ENCODE measurements around the gene PCMTD2. TPM values are rescaled to one million over a fixed set of nuclear protein-coding genes. Genes with fewer than 3 reads are reported as not detected.

The PCMTD2 gene
- total RNA-seq, 2 experiments from 2014 or later: 68.5 to 76.5 TPM

- ChIA-PET POLR2A (interaction anchor here (0.6 to 2.0 kb wide), 9 partner anchors 13 to 1214 kb away, joined by 3 to 8 read pairs (median 3); partner anchors contain the start of genes OPRL1, PPDPF and RGS19), CTCF (interaction anchor here (1.1 to 6.2 kb wide), 2 partner anchors 31 to 171 kb away, joined by 3 to 31 read pairs; no protein-coding TSS in a partner anchor)
- Mint-ChIP-seq H3K4me3 (peak overlapping the region; percentile 85), H3K9me3 (no peaks in the 10 kb centered on the region), H3K4me1 (ENCODE audit: low read depth) (peaks cover 45% of the 10 kb centered on the region), H3K27me3 (peaks cover 5% of the 10 kb centered on the region), H3K27ac (peak overlapping the region; percentile 81), H3K36me3 (ENCODE audit: low read depth) (peaks cover 9% of the 10 kb centered on the region)
- H3K27ac ChIP-seq (ENCODE audit: low read depth in 1 of 2, low read length in 2 of 2): no peak overlapping the region
- H3K36me3 ChIP-seq (ENCODE audit: insufficient read depth, low read length): no peaks in the 10 kb centered on the region
- DNase-seq: peak in 1 of 14 experiments; percentile 14
- intact Hi-C loops (cut with DNase I, micrococcal nuclease): loop anchor here in 1 of 2 experiments (5.0 kb wide), 2 partner anchors 172 to 597 kb away; partner anchors contain the start of genes LKAAEAR1, OPRL1 and RTEL1
- peak overlapping the region; percentile 45 for H3K4me3 ChIP-seq (ENCODE audit: low read length)
- no peak for ATAC-seq (ENCODE audit: poor library complexity)
- no peaks in the 10 kb centered on the region for H3K9me3 ChIP-seq (ENCODE audit: control insufficient read depth in 1 of 2, insufficient read depth in 1 of 2, low read length in 2 of 2)
- H3K27me3 ChIP-seq (ENCODE audit: control insufficient read depth in 1 of 2, insufficient read depth in 2 of 2, low read length in 2 of 2): no peaks in the 10 kb centered on the region
- H3K4me1 ChIP-seq (ENCODE audit: insufficient read depth, low read length): peaks cover 26% of the 10 kb centered on the region
- no peak for TF ChIP-seq CTCF (IDR thresholded peaks at IDR 0.05)
Observed at GRCh38 chr20:64254571-64255360, 782 bp upstream of the PCMTD2 start.

- Histone ChIP-seq H3K27me3 (ENCODE audit: control insufficient read depth in 1 of 2, insufficient read depth in 2 of 2, low read length in 2 of 2) (no peaks in the 10 kb centered on the region), H3K4me1 (ENCODE audit: insufficient read depth, low read length) (peaks cover 42% of the 10 kb centered on the region), H3K36me3 (ENCODE audit: insufficient read depth, low read length) (peaks cover 7% of the 10 kb centered on the region), H3K4me3 (ENCODE audit: low read length) (peak overlapping the region; percentile 90), H3K9me3 (ENCODE audit: control insufficient read depth in 1 of 2, insufficient read depth in 1 of 2, low read length in 2 of 2) (no peaks in the 10 kb centered on the region), H3K27ac (ENCODE audit: low read depth in 1 of 2, low read length in 2 of 2) (peak overlapping the region; percentile 74 to 77)
- H3K4me3 Mint-ChIP-seq: peak overlapping the region; percentile 94
- H3K27ac Mint-ChIP-seq: peak overlapping the region; percentile 94
- no peaks in the 10 kb centered on the region for H3K9me3 Mint-ChIP-seq
- ChIA-PET CTCF (interaction anchor here (6.2 kb wide), 1 partner anchor 29 kb away, joined by 31 read pairs; no protein-coding TSS in a partner anchor), POLR2A (interaction anchor here (0.7 to 2.0 kb wide), 10 partner anchors 11 to 1153 kb away, joined by 3 to 8 read pairs (median 4); partner anchors contain the start of genes OPRL1, PPDPF and RGS19)
- DNase-seq (peak in 2 of 14 experiments; percentile 9 to 26), ATAC-seq (ENCODE audit: poor library complexity) (no peak)
- no peak for TF ChIP-seq CTCF (IDR thresholded peaks at IDR 0.05)
- H3K4me1 Mint-ChIP-seq (ENCODE audit: low read depth): peaks cover 62% of the 10 kb centered on the region
- intact Hi-C loops (cut with DNase I, micrococcal nuclease): loop anchor here in 1 of 2 experiments (5.0 kb wide), 1 partner anchor 599 kb away; the partner anchor contains the start of gene RTEL1
- peaks cover 25% of the 10 kb centered on the region for H3K36me3 Mint-ChIP-seq (ENCODE audit: low read depth)
- peaks cover 5% of the 10 kb centered on the region for H3K27me3 Mint-ChIP-seq
Observed at GRCh38 chr20:64256282-64256935, 861 bp downstream of the PCMTD2 start.

- intact Hi-C loops (cut with DNase I, micrococcal nuclease): loop anchor here in 1 of 2 experiments (5.0 kb wide), 1 partner anchor 600 kb away; the partner anchor contains the start of gene RTEL1
- H3K9me3 ChIP-seq (ENCODE audit: control insufficient read depth in 1 of 2, insufficient read depth in 1 of 2, low read length in 2 of 2): no peaks in the 10 kb centered on the region
- H3K36me3 ChIP-seq (ENCODE audit: insufficient read depth, low read length): peaks cover 9% of the 10 kb centered on the region
- H3K9me3 Mint-ChIP-seq: no peaks in the 10 kb centered on the region
- peaks cover 30% of the 10 kb centered on the region for H3K36me3 Mint-ChIP-seq (ENCODE audit: low read depth)
- H3K4me3 ChIP-seq (ENCODE audit: low read length): peak overlapping the region; percentile 90
- H3K4me1 Mint-ChIP-seq (ENCODE audit: low read depth): peaks cover 70% of the 10 kb centered on the region
- H3K27ac ChIP-seq (ENCODE audit: low read depth in 1 of 2, low read length in 2 of 2): no peak overlapping the region
- H3K27ac Mint-ChIP-seq: peak overlapping the region; percentile 94
- no peaks in the 10 kb centered on the region for H3K27me3 ChIP-seq (ENCODE audit: control insufficient read depth in 1 of 2, insufficient read depth in 2 of 2, low read length in 2 of 2)
- H3K4me1 ChIP-seq (ENCODE audit: insufficient read depth, low read length): peaks cover 47% of the 10 kb centered on the region
- CTCF ChIA-PET: interaction anchor here (6.2 kb wide), 1 partner anchor 29 kb away, joined by 31 read pairs; no protein-coding TSS in a partner anchor
- peaks cover 5% of the 10 kb centered on the region for H3K27me3 Mint-ChIP-seq
- peak overlapping the region; percentile 94 for H3K4me3 Mint-ChIP-seq
- TF ChIP-seq CTCF (IDR thresholded peaks at IDR 0.05): no peak
- POLR2A ChIA-PET: no interaction called here
- DNase-seq: no peak
- no peak for ATAC-seq (ENCODE audit: poor library complexity)
Observed at GRCh38 chr20:64257107-64257757, 1.7 kb downstream of the PCMTD2 start.
